Neural cell (in vitro differentiated cells): ENCODE results near the gene GTSE1. TPM values are rescaled to one million over a fixed set of nuclear protein-coding genes. Genes with fewer than 3 reads are reported as not detected.

Source experiments
- H2AFZ ChIP-seq: fragments of 200-600, 300-800 bp; sonication (generic), shearing (Covaris generic); 2 replicates; pipeline ENCODE4 v1.6.0; 2014; ENCODE audit warnings: low read depth, mild to moderate bottlenecking, antibody characterized with exemption, low read length, moderate library complexity
- H3F3A ChIP-seq: fragments of 200-600 bp; shearing (Covaris generic); 2 replicates; pipeline ENCODE4 v1.6.1; 2016; ENCODE audit warnings: mild to moderate bottlenecking, moderate library complexity, mixed read lengths, antibody characterized with exemption, low read length; ENCODE audit not compliant: insufficient read depth, poor library complexity, severe bottlenecking
- H3K27ac ChIP-seq: fragments of 200-600, 300-800 bp; sonication (generic), shearing (Covaris generic); 2 replicates; pipeline ENCODE4 v1.5.1; 2014; ENCODE audit warnings: mild to moderate bottlenecking, low read length, moderate library complexity
- H3K27me3 ChIP-seq: fragments of 300-800, 200-600 bp; sonication (generic), shearing (Covaris generic); 2 replicates; pipeline ENCODE4 v1.6.0; 2014; ENCODE audit warnings: mild to moderate bottlenecking, low read depth, low read length, moderate library complexity; ENCODE audit not compliant: insufficient read depth
- H3K36me3 ChIP-seq: fragments of 300-800, 200-600 bp; sonication (generic), shearing (Covaris generic); 2 replicates; pipeline ENCODE4 v1.5.1; 2014; ENCODE audit warnings: mild to moderate bottlenecking, antibody characterized with exemption, low read length, moderate library complexity; ENCODE audit not compliant: insufficient read depth
- H3K4me2 ChIP-seq: fragments of 300-800, 200-600 bp; sonication (generic), shearing (Covaris generic); 2 replicates; pipeline ENCODE4 v1.6.0; 2014; ENCODE audit warnings: mild to moderate bottlenecking, low read length
- H3K4me3 ChIP-seq: fragments of 300-800, 200-600 bp; sonication (generic), shearing (Covaris generic); 2 replicates; pipeline ENCODE4 v1.5.1; 2014; ENCODE audit warnings: mild to moderate bottlenecking, low read length, moderate library complexity
- H3K79me2 ChIP-seq: fragments of 200-600 bp; shearing (Covaris generic); replicated peaks from 2 replicates; pipeline ENCODE4 v1.6.0; 2014; ENCODE audit warnings: mild to moderate bottlenecking, low read length, moderate library complexity; ENCODE audit not compliant: insufficient read depth
- H3K9ac ChIP-seq: fragments of 300-800, 200-600 bp; sonication (generic), shearing (Covaris generic); 2 replicates; pipeline ENCODE4 v1.6.1; 2016; ENCODE audit warnings: mild to moderate bottlenecking, low read length, mixed read lengths
- H3K9me2 ChIP-seq: fragments of 200-600 bp; shearing (Covaris generic); 2 replicates; pipeline ENCODE4 v1.6.1; 2016; ENCODE audit warnings: mild to moderate bottlenecking, low read length, mixed read lengths; ENCODE audit not compliant: insufficient read depth
- H3K9me3 ChIP-seq: fragments of 200-600, 300-800 bp; sonication (generic), shearing (Covaris generic); 2 replicates; pipeline ENCODE4 v1.6.1; 2016; ENCODE audit warnings: mild to moderate bottlenecking, mixed run types, low read length, moderate library complexity, mixed read lengths
- H4K20me1 ChIP-seq: fragments of 200-600 bp; shearing (Covaris generic); 2 replicates; pipeline ENCODE4 v1.6.1; 2016; ENCODE audit warnings: mild to moderate bottlenecking, mixed run types; ENCODE audit not compliant: insufficient read depth
- CTCF ChIP-seq: fragments of 450-650 bp; IDR thresholded peaks from 2 replicates; pipeline ENCODE4 v1.5.1; 2014; ENCODE audit warnings: antibody characterized with exemption, mild to moderate bottlenecking, moderate library complexity; ENCODE audit not compliant: poor library complexity, severe bottlenecking
- EP300 ChIP-seq: fragments of 450-650 bp; conservative IDR thresholded peaks from 2 replicates; pipeline ENCODE4 v1.6.1; 2014; ENCODE audit warnings: antibody characterized with exemption, mild to moderate bottlenecking, moderate library complexity; ENCODE audit not compliant: poor library complexity, severe bottlenecking
- EZH2 ChIP-seq: fragments of 200-600, 300-800 bp; shearing (Covaris generic), sonication (generic); IDR thresholded peaks from 2 replicates; pipeline ENCODE4 v1.6.1; 2014; ENCODE audit warnings: antibody characterized with exemption, low read length, borderline replicate concordance, mild to moderate bottlenecking; ENCODE audit not compliant: insufficient read depth, poor library complexity, severe bottlenecking
- MXI1 ChIP-seq: fragments of 450-650 bp; conservative IDR thresholded peaks from 2 replicates; pipeline ENCODE4 v1.6.1; 2014; ENCODE audit warnings: antibody characterized with exemption, mild to moderate bottlenecking; ENCODE audit not compliant: poor library complexity, severe bottlenecking
- POLR2AphosphoS5 ChIP-seq: IDR thresholded peaks from 2 replicates; pipeline ENCODE4 v1.6.1; 2012
- RAD21 ChIP-seq: fragments of 450-650 bp; conservative IDR thresholded peaks from 2 replicates; pipeline ENCODE4 v1.6.1; 2014; ENCODE audit warnings: antibody characterized with exemption, mild to moderate bottlenecking, moderate library complexity
- REST ChIP-seq: IDR thresholded peaks from 2 replicates; pipeline ENCODE4 v1.6.1; 2012; ENCODE audit warnings: borderline replicate concordance
- SMC3 ChIP-seq: fragments of 450-650 bp; conservative IDR thresholded peaks from 2 replicates; pipeline ENCODE4 v1.6.1; 2014; ENCODE audit warnings: antibody characterized with exemption, mild to moderate bottlenecking, moderate library complexity; ENCODE audit not compliant: poor library complexity
- TAF1 ChIP-seq: IDR thresholded peaks from 2 replicates; pipeline ENCODE4 v1.6.1; 2012; ENCODE audit warnings: low read depth
- polyA plus RNA-seq: library from polyadenylated mRNA; depleted of rRNA; stranded (reverse); fragments of >200 nt; gene quantifications from 2 replicates; pipeline ENCODE4 v1.2.3, GENCODE V29; 2014

Gene GTSE1
- polyA plus RNA-seq, 1 donor from 2014 or later = 0.28 TPM

DNA sequence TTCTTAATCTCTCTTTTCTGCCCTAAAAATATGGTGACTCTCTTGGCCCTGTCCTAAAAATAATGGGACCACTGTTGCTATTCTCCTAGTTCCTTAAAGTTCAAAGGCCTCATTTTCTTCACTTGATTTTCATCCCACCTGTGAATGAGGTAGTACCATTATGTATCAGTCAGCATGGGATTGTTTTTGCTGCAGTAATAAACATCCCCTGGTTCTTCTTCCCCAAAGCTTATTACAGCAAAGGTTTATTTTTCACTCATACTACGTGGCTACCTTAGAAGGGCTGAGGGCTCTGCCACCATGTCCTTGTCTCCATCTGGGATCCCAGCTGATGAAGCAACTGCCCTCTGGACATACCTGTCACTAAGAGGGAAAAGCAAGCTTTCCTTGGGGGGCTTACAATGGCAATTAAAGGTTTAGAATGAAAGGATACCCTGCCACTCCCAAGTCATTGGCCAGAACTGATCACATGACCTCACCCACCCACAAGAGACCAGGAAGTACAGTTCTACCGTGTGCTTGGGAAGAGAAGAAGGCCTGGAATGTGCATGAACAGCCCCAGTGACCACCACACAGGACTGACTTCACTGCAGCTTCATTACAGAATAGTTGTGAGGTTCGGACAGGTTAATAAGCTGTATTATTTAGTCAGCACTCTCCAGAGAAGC is 21.1 kb upstream of the GTSE1 start:
- Histone ChIP-seq H3K36me3 (no peaks in the 10 kb centered on the region), H3K9me3 (no peaks in the 10 kb centered on the region), H3K27ac (no peak overlapping the region), H3F3A (no peaks in the 10 kb centered on the region), H3K27me3 (no peaks in the 10 kb centered on the region), H4K20me1 (no peaks in the 10 kb centered on the region), H3K9ac (no peak overlapping the region), H3K79me2 (no peaks in the 10 kb centered on the region), H3K9me2 (no peaks in the 10 kb centered on the region), H3K4me2 (no peak overlapping the region), H3K4me3 (no peak overlapping the region), H2AFZ (no peak overlapping the region)
- TF ChIP-seq SMC3 (no peak), CTCF (no peak), RAD21 (no peak), MXI1 (no peak), POLR2AphosphoS5 (no peak), EP300 (no peak), EZH2 (no peak)

DNA sequence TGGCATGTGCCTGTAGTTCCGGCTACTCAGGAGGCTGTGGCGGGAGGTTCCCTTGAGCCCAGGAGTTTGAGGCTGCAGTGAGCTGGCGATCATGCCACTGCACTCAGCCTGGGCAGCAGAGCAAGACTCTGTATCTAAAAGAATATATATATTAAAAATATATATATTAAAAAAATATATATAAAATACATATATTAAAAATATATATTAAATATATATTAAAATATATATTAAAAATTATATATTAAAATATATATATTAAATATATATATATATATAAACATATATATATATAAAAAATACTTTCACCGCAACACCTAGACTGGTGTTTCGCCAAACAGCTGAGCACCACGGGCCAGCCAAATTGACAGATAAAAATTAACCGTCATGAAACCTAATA is 20.1 kb upstream of the GTSE1 start:
- Histone ChIP-seq H3K79me2 (no peaks in the 10 kb centered on the region), H3K36me3 (no peaks in the 10 kb centered on the region), H3K9me3 (no peaks in the 10 kb centered on the region), H3K9me2 (no peaks in the 10 kb centered on the region), H3K4me2 (no peak overlapping the region), H3K27ac (no peak overlapping the region), H3F3A (no peaks in the 10 kb centered on the region), H4K20me1 (no peaks in the 10 kb centered on the region), H2AFZ (no peak overlapping the region), H3K4me3 (no peak overlapping the region), H3K9ac (no peak overlapping the region), H3K27me3 (no peaks in the 10 kb centered on the region)
- TF ChIP-seq POLR2AphosphoS5 = no peak
- no peak for TF ChIP-seq REST
- TF ChIP-seq EZH2 = no peak
- TF ChIP-seq EP300 = no peak
- TF ChIP-seq MXI1 = no peak
- TF ChIP-seq TAF1 = no peak
- no peak for TF ChIP-seq RAD21
- no peak for TF ChIP-seq SMC3
